ENCODE measurements around the gene ABR. TPM values are rescaled to one million over a fixed set of nuclear protein-coding genes. Genes with fewer than 3 reads are reported as not detected.
A peak's percentile ranks its signal among the peaks of the same experiment; 100 is the strongest.

Gene ABR
- total RNA-seq, 4 donors from 2014 or later = 78.0 to 208 (median 106) TPM

- Histone ChIP-seq H3K4me1 (peaks cover 4% of the 10 kb centered on the region), H3K9me3 (no peaks in the 10 kb centered on the region), H3K27me3 (no peaks in the 10 kb centered on the region), H3K27ac (no peak overlapping the region), H3K36me3 (peaks cover 71% of the 10 kb centered on the region), H3K4me3 (no peak overlapping the region)
- 88% methylated on average over 6 of the region's 10 CpGs for WGBS
- no peak for DNase-seq (ENCODE audit: low spot score in 2 of 2)
- TF ChIP-seq POLR2A (IDR thresholded peaks at IDR 0.05) = no peak
Measured at GRCh38 chr17:1056761-1057160, 123.0 kb downstream of the ABR start.

- WGBS = 73% methylated on average over 12 of the region's 22 CpGs
- TF ChIP-seq POLR2AphosphoS5 (IDR thresholded peaks at IDR 0.05) (no peak), CTCF (IDR thresholded peaks at IDR 0.05) (peak; percentile 41 to 60)
- no peak for DNase-seq (ENCODE audit: low spot score in 2 of 2)
Measured at GRCh38 chr17:1055751-1056645, 123.8 kb downstream of the ABR start.

GRCh38 chr17:1055231-1055630 is 124.5 kb downstream of the ABR start:
- peaks cover 64% of the 10 kb centered on the region for H3K36me3 ChIP-seq
- no peak for DNase-seq (ENCODE audit: low spot score in 2 of 2)
- H3K9me3 ChIP-seq = no peaks in the 10 kb centered on the region
- H3K27me3 ChIP-seq = no peaks in the 10 kb centered on the region
- TF ChIP-seq POLR2A (IDR thresholded peaks at IDR 0.05) = no peak
- no peak overlapping the region for H3K4me3 ChIP-seq
- no peak overlapping the region for H3K27ac ChIP-seq
- WGBS = 87% methylated on average over 16 of the region's 16 CpGs
- H3K4me1 ChIP-seq = peaks cover 4% of the 10 kb centered on the region

More at GRCh38 chr17:1055751-1056645, 123.8 kb downstream of the ABR start:
- Histone ChIP-seq H3K36me3 (peaks cover 65% of the 10 kb centered on the region), H3K9me3 (no peaks in the 10 kb centered on the region), H3K27me3 (no peaks in the 10 kb centered on the region), H3K27ac (no peak overlapping the region), H3K4me1 (peaks cover 4% of the 10 kb centered on the region), H3K4me3 (no peak overlapping the region)

GRCh38 chr17:1054656-1055055 is 125.1 kb downstream of the ABR start:
- no peak for DNase-seq (ENCODE audit: low spot score in 2 of 2)
- 95% methylated on average over 4 of the region's 4 CpGs for WGBS
- H3K27me3 ChIP-seq = no peaks in the 10 kb centered on the region
- H3K4me3 ChIP-seq = no peak overlapping the region
- H3K9me3 ChIP-seq = no peaks in the 10 kb centered on the region
- TF ChIP-seq POLR2AphosphoS5 (IDR thresholded peaks at IDR 0.05) = no peak
- no peak for TF ChIP-seq CTCF (IDR thresholded peaks at IDR 0.05)
- H3K36me3 ChIP-seq = peaks cover 65% of the 10 kb centered on the region
- peaks cover 4% of the 10 kb centered on the region for H3K4me1 ChIP-seq
- H3K27ac ChIP-seq = no peak overlapping the region

- Histone ChIP-seq H3K4me1 (peaks cover 4% of the 10 kb centered on the region), H3K4me3 (no peak overlapping the region), H3K27ac (no peak overlapping the region), H3K27me3 (no peaks in the 10 kb centered on the region), H3K9me3 (no peaks in the 10 kb centered on the region), H3K36me3 (peaks cover 65% of the 10 kb centered on the region)
- TF ChIP-seq POLR2A (IDR thresholded peaks at IDR 0.05) = no peak
- TF ChIP-seq EP300 (IDR thresholded peaks at IDR 0.05) = no peak
- TF ChIP-seq POLR2AphosphoS5 (IDR thresholded peaks at IDR 0.05) = no peak
- TF ChIP-seq CTCF (IDR thresholded peaks at IDR 0.05) = no peak
- DNase-seq (ENCODE audit: low spot score in 2 of 2) = no peak
- 90% methylated on average over 27 of the region's 35 CpGs for WGBS
Measured at GRCh38 chr17:1053661-1054360, 126.0 kb downstream of the ABR start.

Data from suprapubic skin (tissue), 4 donors.